T-helper 1 cell treated with Interleukin-12 subunit alpha and Interleukin-12 subunit beta and Interleukin-4 antibody, amounts not matched to agents 30 ng/mL and 1 ng/mL, for 36 hours (primary cell): Measurements from ENCODE around the gene ZFX. TPM values are rescaled to one million over a fixed set of nuclear protein-coding genes. Genes with fewer than 3 reads are reported as not detected.
"Not testable (repeated sequence)": the region's sequence is repeated elsewhere in the genome, so short reads cannot be mapped to it uniquely, and the experiment has no call there.

Source experiments
- intact Hi-C: fragments of 100-400 bp; cut with micrococcal nuclease; formaldehyde crosslinking; loops from one replicate; pipeline ENCODE4 v1.15.1; 2024
- total RNA-seq: library from RNA; stranded (reverse); gene quantifications from 2 replicates; pipeline ENCODE4 v1.2.3, GENCODE V29; 2022

Gene ZFX
- 55.2 and 57.7 TPM in 2 replicates for total RNA-seq

DNA sequence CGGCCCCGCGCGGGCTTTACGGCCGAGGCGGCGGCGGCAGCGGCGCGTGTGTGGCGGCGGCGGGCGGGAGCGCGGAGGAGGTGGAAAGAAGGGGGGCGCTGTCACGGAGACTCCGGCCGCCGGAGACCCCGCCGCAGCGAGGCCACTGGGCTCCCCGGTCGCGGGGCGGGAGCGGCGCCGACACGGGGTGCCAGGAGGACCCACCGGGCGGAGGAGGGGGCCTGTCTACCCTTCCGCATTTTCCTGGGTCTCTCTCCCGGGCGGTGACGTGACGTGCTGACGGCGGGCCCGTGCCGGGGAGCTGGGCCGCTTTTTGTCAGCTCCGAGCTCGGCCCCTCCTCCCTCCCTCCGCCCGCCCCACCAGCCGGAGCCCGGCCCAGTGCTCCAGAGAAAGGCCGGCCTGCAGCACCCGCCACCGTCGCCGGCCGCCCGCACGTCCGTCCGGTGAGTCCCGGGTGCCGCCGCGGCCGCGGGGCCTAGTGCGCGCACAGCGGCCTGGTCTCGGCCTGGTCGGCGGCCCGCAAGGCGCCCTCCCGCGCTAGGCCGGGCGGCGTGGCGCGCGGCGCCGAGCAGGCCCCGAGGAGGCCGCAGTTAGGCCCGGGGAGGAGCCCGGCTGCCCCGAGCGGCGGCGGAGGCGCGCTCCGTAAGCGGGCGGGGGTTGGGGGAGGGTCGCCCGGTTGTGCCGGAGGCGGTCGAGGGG lies at the start of gene ZFX:
Gene ZFX (plus strand): TSS at position 379 of the 700 bp plus-strand sequence. CDS start 23,014 bp downstream, outside the sequence.
- intact Hi-C loops = loop anchor here (1.0 to 5.0 kb wide), 8 partner anchors 68 to 543 kb away; partner anchors contain the start of genes EIF2S3, POLA1, PRDX4 and SAT1

GRCh38 chrX:24100713-24101112 lies 48.8 kb upstream of the ZFX start:
- intact Hi-C loops = no loop called here

DNA sequence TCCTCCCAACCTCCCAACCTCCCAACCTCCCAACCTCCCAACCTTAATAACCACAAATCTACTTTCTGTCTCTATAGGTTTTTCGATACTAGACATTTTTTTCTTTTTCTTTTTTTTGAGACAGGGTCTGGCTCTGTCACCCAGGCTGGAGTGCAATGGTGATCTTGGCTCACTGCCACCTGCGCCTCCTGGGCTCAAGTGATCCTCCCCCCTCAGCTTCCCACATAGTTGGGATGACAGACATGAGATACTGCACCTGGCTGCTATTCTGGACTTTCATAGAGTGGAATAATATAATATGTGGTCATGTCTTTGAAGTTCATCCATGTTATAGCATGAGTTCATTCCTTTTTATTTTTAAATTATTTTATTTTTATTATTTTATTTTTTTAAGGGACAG lies 39.5 kb upstream of the ZFX start:
- intact Hi-C loops = no loop called here

- intact Hi-C loops = no loop called here
These were observed 36.3 kb upstream of the ZFX start for GRCh38 chrX:24113181-24113580.

DNA sequence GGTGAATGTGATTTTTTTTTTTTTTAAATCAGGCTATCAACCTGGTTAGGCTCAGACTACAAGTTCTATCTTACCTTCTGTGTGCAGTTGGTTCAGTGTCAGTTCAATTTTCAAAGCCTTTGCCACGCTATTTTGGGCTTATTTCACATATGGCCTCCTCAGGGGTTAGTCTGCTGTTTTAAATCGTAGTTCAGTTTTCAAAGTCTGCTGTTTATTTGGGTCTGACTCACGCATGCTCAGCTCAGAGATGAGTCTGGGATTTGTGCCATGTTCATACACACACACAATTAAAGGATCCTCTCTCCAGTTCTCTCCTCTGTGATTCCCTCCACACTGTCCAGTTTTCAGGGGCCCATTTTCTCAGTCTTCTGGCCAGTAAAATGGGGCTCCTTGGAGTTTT lies 32.3 kb upstream of the ZFX start:
- intact Hi-C loops = no loop called here

GRCh38 chrX:24124244-24124799 lies 25.2 kb upstream of the ZFX start:
- intact Hi-C loops = no loop called here

DNA sequence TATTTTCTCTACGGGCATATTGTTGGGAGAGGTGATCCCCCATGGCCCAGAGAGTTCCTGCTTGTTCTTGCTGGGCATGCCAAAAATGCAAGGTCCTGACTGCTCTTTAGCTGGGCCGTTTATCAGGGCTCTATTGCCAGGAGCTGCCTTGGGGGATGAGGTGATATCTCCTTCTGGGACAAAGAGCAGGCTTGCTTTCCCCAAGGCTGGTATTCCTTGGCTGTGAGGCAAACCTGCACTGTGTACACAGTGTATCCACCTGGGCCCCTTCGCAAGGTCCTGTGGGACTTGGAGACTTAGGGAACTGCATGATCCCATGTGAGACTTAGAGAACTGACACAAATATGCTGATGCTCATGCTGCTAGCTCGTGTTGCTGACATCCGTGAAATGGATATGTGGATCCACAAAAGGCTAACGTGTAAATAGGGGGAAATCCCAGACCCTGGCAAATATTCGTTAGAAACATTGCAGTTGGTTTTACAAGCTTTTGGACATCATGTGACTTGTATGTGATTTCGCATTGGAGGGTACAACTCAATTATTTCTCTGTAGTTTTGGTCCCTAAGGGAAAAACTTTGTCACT lies 24.4 kb upstream of the ZFX start:
- intact Hi-C loops = no loop called here

DNA sequence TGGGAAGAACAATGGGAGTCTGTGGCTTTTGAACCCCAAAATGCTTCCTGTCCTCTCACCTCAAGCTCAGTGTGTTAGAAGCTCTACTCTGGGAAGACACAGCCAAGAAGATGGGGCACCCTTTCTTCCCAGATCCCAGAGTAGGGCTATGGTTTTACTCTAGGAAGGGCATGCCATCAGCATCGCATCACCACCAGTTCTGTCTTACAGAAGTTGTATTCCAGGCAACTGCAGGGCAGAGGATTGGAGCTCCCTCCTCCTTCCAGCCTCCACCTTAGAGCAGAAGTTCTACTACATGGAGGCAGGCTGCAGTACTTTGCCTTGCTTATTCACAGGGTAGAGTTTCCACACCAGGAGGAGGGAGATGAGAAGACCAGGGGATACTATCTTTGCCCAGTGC lies 18.1 kb upstream of the ZFX start:
- intact Hi-C loops = no loop called here

DNA sequence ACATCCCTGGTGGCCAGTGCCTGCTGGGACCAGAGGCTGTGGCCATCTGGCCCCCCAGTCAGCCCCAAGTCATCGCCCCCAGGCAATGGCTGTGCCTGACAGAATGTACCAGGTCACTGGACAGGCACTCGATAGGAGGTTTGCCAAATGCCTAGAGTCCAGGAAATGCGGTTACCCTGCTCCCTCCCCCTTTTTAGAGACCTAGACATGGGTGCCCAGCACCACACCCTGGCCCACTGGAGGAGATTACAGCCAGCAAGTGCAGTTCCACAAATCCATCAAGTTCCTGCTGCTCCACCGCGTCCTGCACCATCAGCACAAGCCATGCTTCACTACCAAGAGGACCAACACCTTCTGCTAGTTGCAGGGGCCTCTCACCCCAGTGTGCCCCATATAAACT lies 16.2 kb upstream of the ZFX start:
- intact Hi-C loops = no loop called here

GRCh38 chrX:24135768-24136167 lies 13.8 kb upstream of the ZFX start:
- intact Hi-C loops = not testable (repeated sequence)

GRCh38 chrX:24137192-24137591 lies 12.3 kb upstream of the ZFX start:
- intact Hi-C loops = no loop called here

DNA sequence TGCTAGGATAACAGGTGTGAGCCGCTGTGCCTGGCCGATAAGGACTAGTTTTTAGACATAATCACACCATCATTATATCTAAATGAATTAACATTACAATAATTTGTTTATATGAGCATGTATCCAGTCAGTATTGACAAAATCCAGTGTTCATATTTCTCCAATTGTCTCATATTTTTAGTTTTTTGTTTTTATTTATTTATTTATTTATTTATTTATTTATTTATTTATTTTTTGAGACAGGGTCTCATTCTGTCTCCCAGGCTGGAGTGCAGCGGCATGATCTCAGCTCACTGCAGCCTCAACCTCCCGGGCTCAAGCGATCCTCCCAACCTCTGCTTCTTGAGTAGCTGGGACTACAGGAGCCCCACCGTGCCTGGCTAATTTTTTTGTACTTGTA lies 5.5 kb upstream of the ZFX start:
- intact Hi-C loops = not testable (repeated sequence)

- intact Hi-C loops = no loop called here
These were observed 5.0 kb upstream of the ZFX start for GRCh38 chrX:24144528-24144927.

DNA sequence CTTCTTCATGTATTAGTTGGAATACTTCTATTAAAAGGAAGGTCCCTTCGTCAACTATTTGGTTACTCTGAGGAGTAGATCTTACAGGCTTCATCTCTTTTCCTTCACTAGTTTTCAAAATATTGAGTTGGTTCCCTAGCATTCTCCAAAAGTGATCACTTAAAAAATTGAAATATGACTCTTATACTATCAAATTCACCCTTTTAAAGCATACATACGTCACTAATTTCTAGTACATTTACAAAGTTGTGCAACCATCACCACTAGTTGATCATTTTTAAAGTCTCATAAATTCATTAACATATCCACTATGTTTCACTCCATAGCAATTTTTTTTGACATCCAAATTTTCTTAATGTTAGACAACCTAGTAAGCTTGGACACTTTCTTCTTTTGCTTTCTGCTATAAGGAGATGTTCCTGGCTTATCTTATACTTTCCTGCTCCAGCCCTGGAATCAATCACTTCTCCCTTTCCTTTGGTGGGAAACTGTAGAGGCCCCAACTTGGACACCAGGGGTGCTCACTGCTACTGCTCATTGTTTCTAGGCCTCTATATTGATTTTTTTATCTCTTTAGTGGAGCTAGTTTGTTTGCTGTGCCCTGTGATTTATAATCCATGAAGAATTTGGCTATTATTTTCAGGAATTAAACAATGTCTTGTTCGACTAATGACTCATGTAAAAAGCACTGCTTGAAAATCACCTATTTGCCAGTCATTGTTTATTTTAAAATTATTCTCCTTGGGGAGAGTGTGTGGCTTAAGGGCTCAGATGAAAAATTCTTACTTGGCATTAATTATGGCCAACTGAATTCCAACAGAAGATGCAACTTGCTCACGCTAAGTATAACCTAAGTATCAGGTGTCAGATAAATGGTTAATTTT lies 4.0 kb upstream of the ZFX start:
- intact Hi-C loops = loop anchor here (1.0 to 5.0 kb wide), 2 partner anchors 23 to 547 kb away; partner anchors contain the start of gene POLA1

DNA sequence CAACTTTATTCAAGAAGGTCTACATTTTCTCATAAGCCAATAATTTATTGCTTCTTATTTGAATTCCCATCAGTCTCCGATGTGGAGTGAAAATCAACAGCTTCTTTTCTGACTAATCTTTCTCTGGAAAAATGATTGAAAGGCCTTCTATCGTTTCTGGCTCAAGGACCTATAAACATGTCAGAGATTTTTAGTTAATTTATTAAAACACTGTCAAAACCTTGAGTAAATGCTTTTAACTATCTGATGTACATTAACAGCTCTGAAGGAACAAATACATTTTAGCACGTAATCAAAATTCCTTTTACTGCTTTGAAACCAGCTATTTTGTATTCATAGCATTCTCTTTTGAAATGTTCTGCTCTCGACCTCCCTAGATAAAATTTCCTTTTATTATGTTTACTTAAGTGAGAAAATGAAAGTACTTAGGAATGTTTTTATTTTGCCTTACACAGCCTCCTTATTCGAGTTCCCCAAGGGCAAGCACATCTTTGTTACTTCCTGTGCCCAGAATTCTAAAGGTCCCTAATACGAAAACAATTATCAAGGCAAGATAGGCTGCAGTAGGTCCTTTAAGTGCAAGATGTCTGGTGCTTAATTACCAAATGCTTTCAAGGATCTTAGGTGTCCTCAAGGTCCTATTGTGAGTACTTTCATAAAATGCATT lies 3.1 kb upstream of the ZFX start:
- intact Hi-C loops = loop anchor here (5.0 kb wide), 1 partner anchor 546 kb away; the partner anchor contains the start of gene POLA1

- intact Hi-C loops = loop anchor here (5.0 kb wide), 1 partner anchor 545 kb away; the partner anchor contains the start of gene POLA1
These were observed 2.4 kb upstream of the ZFX start for GRCh38 chrX:24147165-24147564.

DNA sequence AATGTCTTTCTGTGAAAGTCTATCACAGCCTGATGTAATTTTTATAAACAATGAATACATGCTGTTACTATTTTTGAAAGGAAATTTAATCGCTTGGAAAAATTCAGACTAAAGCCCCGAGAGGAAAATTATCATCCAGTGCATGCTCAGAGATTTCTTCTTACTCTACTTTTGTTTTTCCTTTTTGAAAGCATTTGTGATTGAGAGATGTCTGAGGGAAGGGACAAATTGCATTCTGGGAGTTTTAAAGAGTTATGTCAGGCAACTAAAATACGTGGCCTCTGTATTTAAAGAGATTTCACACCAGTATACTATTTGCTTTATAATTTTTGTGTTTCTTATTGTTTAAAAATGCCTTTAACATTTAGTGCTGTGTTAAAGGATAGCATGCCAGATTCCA lies 1.4 kb upstream of the ZFX start:
- intact Hi-C loops = loop anchor here (1.0 to 5.0 kb wide), 4 partner anchors 240 to 544 kb away; partner anchors contain the start of genes CXorf58, POLA1 and PRDX4

GRCh38 chrX:24148535-24149350 lies 786 bp upstream of the ZFX start:
- intact Hi-C loops = loop anchor here (1.0 to 5.0 kb wide), 4 partner anchors 240 to 544 kb away; partner anchors contain the start of genes CXorf58, POLA1 and PRDX4

GRCh38 chrX:24150051-24150790 lies 692 bp downstream of the ZFX start:
- intact Hi-C loops = loop anchor here (1.0 to 2.0 kb wide), 5 partner anchors 69 to 367 kb away; partner anchors contain the start of genes EIF2S3 and SAT1
